Glutamatergic neuron (in vitro differentiated cells): ENCODE data around the gene BYSL. TPM values are rescaled to one million over a fixed set of nuclear protein-coding genes. Genes with fewer than 3 reads are reported as not detected.

Experiments used
- DNase-seq: peaks from one replicate; pipeline ENCODE4 v3.0.0; 2022
- H3K27ac Mint-ChIP-seq: one replicate; pipeline ENCODE4 v1.8.0; 2020; ENCODE audit warnings: mild to moderate bottlenecking, mixed read lengths, inconsistent platforms; ENCODE audit not compliant: unreplicated experiment
- H3K27me3 Mint-ChIP-seq: one replicate; pipeline ENCODE4 v1.8.0; 2020; ENCODE audit warnings: mild to moderate bottlenecking, moderate library complexity, mixed read lengths, inconsistent platforms; ENCODE audit not compliant: unreplicated experiment
- H3K36me3 Mint-ChIP-seq: one replicate; pipeline ENCODE4 v1.8.0; 2020; ENCODE audit warnings: mild to moderate bottlenecking, mixed read lengths, inconsistent platforms; ENCODE audit not compliant: unreplicated experiment
- H3K4me1 Mint-ChIP-seq: one replicate; pipeline ENCODE4 v1.8.0; 2020; ENCODE audit warnings: mild to moderate bottlenecking, low read depth, mixed read lengths, inconsistent platforms; ENCODE audit not compliant: unreplicated experiment
- H3K4me3 Mint-ChIP-seq: one replicate; pipeline ENCODE4 v1.8.0; 2020; ENCODE audit warnings: mild to moderate bottlenecking, mixed read lengths, inconsistent platforms; ENCODE audit not compliant: unreplicated experiment
- H3K9me3 Mint-ChIP-seq: one replicate; pipeline ENCODE4 v1.8.0; 2020; ENCODE audit warnings: mild to moderate bottlenecking, moderate library complexity, mixed read lengths, inconsistent platforms; ENCODE audit not compliant: unreplicated experiment
- CTCF ChIP-seq: fragments of 200-600 bp; sonication (generic); IDR thresholded peaks from one replicate; pipeline ENCODE4 v1.5.0; 2021; ENCODE audit not compliant: partially characterized antibody, unreplicated experiment
- total RNA-seq: library from RNA; stranded (reverse); fragmentation: NEBNext Ultra II Directional; extraction: Animal tissue kit (Norgen Biotek cat#: 25700); gene quantifications from one replicate; pipeline ENCODE4 v1.2.1, GENCODE V29; 2021; ENCODE audit not compliant: unreplicated experiment

Gene BYSL
- total RNA-seq, 1 donor from 2014 or later, result 36.2 TPM

- peaks cover 17% of the 10 kb centered on the region for H3K9me3 Mint-ChIP-seq
- peak overlapping the region; percentile 71 for H3K4me3 Mint-ChIP-seq
- DNase-seq, result no peak
- H3K36me3 Mint-ChIP-seq, result no peaks in the 10 kb centered on the region
- H3K27me3 Mint-ChIP-seq, result peaks cover 20% of the 10 kb centered on the region
- peak overlapping the region; percentile 64 for H3K27ac Mint-ChIP-seq
- H3K4me1 Mint-ChIP-seq, result peaks cover 41% of the 10 kb centered on the region
- no peak for TF ChIP-seq CTCF
Measured at GRCh38 chr6:41938590-41939175, 17.4 kb downstream of the BYSL start.

GRCh38 chr6:41939176-41939847, 18.0 kb downstream of the BYSL start:
- Mint-ChIP-seq H3K9me3 (peaks cover 17% of the 10 kb centered on the region), H3K4me1 (peaks cover 40% of the 10 kb centered on the region), H3K27ac (peak overlapping the region; percentile 38), H3K4me3 (peak overlapping the region; percentile 93), H3K27me3 (peaks cover 20% of the 10 kb centered on the region), H3K36me3 (no peaks in the 10 kb centered on the region)
- DNase-seq, result peak; percentile 21
- no peak for TF ChIP-seq CTCF

GRCh38 chr6:41939848-41940758, 18.8 kb downstream of the BYSL start:
- Mint-ChIP-seq H3K4me3 (peak overlapping the region; percentile 93), H3K4me1 (peaks cover 32% of the 10 kb centered on the region), H3K27ac (peak overlapping the region; percentile 38), H3K27me3 (peaks cover 20% of the 10 kb centered on the region), H3K9me3 (peaks cover 17% of the 10 kb centered on the region), H3K36me3 (no peaks in the 10 kb centered on the region)
- TF ChIP-seq CTCF, result no peak
- DNase-seq, result peak; percentile 49

- Mint-ChIP-seq H3K36me3 (no peaks in the 10 kb centered on the region), H3K27ac (no peak overlapping the region), H3K4me3 (peak overlapping the region; percentile 93), H3K9me3 (peaks cover 16% of the 10 kb centered on the region), H3K27me3 (peaks cover 20% of the 10 kb centered on the region), H3K4me1 (peaks cover 29% of the 10 kb centered on the region)
- no peak for TF ChIP-seq CTCF
- peak; percentile 50 for DNase-seq
Measured at GRCh38 chr6:41940759-41941279, 19.5 kb downstream of the BYSL start.
